ENCODE data around the gene HAVCR1.

DNA sequence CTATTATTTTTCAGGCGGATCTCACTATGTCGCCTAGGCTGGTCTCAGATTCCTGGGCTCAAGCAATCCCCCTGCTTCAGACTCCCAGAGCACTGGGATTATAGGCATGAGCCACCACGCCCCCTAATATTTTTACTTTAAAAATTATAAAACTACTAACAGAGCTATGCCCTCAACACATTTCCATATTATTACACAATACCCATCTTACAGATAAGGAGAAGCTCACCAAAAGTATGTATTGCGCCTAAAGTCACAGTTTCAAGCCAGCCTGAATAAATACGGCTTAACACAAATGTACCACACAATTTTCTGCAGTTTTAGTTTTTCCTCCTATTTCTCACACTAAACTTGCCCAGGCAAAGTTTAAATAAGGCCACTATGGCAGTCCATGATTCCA, 9.9 kb upstream of the HAVCR1 start:
- TF ChIP-seq POLR2AphosphoS5 (IDR thresholded peaks at IDR 0.05; ENCODE audit: low read depth, low read length), result no peak
- TF ChIP-seq, protein P1, sequence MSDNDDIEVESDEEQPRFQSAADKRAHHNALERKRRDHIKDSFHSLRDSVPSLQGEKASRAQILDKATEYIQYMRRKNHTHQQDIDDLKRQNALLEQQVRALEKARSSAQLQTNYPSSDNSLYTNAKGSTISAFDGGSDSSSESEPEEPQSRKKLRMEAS (IDR thresholded peaks at IDR 0.05), result no peak
- TF ChIP-seq POLR2A (IDR thresholded peaks at IDR 0.05; ENCODE audit: borderline replicate concordance, extremely low read depth, insufficient read depth, insufficient read length), result no peak
- TF ChIP-seq, protein P2, sequence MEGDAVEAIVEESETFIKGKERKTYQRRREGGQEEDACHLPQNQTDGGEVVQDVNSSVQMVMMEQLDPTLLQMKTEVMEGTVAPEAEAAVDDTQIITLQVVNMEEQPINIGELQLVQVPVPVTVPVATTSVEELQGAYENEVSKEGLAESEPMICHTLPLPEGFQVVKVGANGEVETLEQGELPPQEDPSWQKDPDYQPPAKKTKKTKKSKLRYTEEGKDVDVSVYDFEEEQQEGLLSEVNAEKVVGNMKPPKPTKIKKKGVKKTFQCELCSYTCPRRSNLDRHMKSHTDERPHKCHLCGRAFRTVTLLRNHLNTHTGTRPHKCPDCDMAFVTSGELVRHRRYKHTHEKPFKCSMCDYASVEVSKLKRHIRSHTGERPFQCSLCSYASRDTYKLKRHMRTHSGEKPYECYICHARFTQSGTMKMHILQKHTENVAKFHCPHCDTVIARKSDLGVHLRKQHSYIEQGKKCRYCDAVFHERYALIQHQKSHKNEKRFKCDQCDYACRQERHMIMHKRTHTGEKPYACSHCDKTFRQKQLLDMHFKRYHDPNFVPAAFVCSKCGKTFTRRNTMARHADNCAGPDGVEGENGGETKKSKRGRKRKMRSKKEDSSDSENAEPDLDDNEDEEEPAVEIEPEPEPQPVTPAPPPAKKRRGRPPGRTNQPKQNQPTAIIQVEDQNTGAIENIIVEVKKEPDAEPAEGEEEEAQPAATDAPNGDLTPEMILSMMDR (IDR thresholded peaks at IDR 0.05 in 2 of 3, conservative IDR thresholded peaks at IDR 0.05 in 1 of 3; ENCODE audit: borderline replicate concordance in 1 of 3, insufficient read depth in 1 of 3, low read depth in 2 of 3, low read length in 2 of 3), result no peak
